ENCODE measurements around the gene CAMTA1.

CAMTA1 gene

GRCh38 chr1:7352364-7352763 is 567.1 kb downstream of the CAMTA1 start:
- DNase-seq (ENCODE audit: low read depth in 1 of 2, low spot score in 1 of 2), result no peak

- DNase-seq (ENCODE audit: low read depth in 1 of 2, low spot score in 1 of 2), result no peak
These were observed 567.7 kb downstream of the CAMTA1 start for GRCh38 chr1:7352974-7353373.

- DNase-seq (ENCODE audit: low read depth in 1 of 2, low spot score in 1 of 2), result no peak
These were observed 570.4 kb downstream of the CAMTA1 start for GRCh38 chr1:7355646-7356045.

GRCh38 chr1:7356079-7356478 is 570.8 kb downstream of the CAMTA1 start:
- DNase-seq (ENCODE audit: low read depth in 1 of 2, low spot score in 1 of 2), result no peak

- no peak for DNase-seq (ENCODE audit: low read depth in 1 of 2, low spot score in 1 of 2)
These were observed 573.2 kb downstream of the CAMTA1 start for GRCh38 chr1:7358425-7358824.

- no peak for DNase-seq (ENCODE audit: low read depth in 1 of 2, low spot score in 1 of 2)
These were observed 575.3 kb downstream of the CAMTA1 start for GRCh38 chr1:7360526-7360925.

GRCh38 chr1:7362947-7363346 is 577.7 kb downstream of the CAMTA1 start:
- DNase-seq (ENCODE audit: low read depth in 1 of 2, low spot score in 1 of 2), result no peak

- DNase-seq (ENCODE audit: low read depth in 1 of 2, low spot score in 1 of 2), result no peak
These were observed 578.2 kb downstream of the CAMTA1 start for GRCh38 chr1:7363450-7363849.

- DNase-seq (ENCODE audit: low read depth in 1 of 2, low spot score in 1 of 2), result no peak
These were observed 580.5 kb downstream of the CAMTA1 start for GRCh38 chr1:7365706-7366105.

- no peak for DNase-seq (ENCODE audit: low read depth in 1 of 2, low spot score in 1 of 2)
These were observed 581.2 kb downstream of the CAMTA1 start for GRCh38 chr1:7366286-7366954.

- no peak for DNase-seq (ENCODE audit: low read depth in 1 of 2, low spot score in 1 of 2)
These were observed 581.9 kb downstream of the CAMTA1 start for GRCh38 chr1:7366955-7367665.

- DNase-seq (ENCODE audit: low read depth in 1 of 2, low spot score in 1 of 2), result no peak
These were observed 584.6 kb downstream of the CAMTA1 start for GRCh38 chr1:7369866-7370265.

- DNase-seq (ENCODE audit: low read depth in 1 of 2, low spot score in 1 of 2), result no peak
These were observed 586.7 kb downstream of the CAMTA1 start for GRCh38 chr1:7371926-7372325.

GRCh38 chr1:7372477-7373120 is 587.3 kb downstream of the CAMTA1 start:
- DNase-seq (ENCODE audit: low read depth in 1 of 2, low spot score in 1 of 2), result no peak

- no peak for DNase-seq (ENCODE audit: low read depth in 1 of 2, low spot score in 1 of 2)
These were observed 588.0 kb downstream of the CAMTA1 start for GRCh38 chr1:7373251-7373650.

- DNase-seq (ENCODE audit: low read depth in 1 of 2, low spot score in 1 of 2), result no peak
These were observed 588.8 kb downstream of the CAMTA1 start for GRCh38 chr1:7373876-7374562.

GRCh38 chr1:7374563-7375160 is 589.4 kb downstream of the CAMTA1 start:
- no peak for DNase-seq (ENCODE audit: low read depth in 1 of 2, low spot score in 1 of 2)

- no peak for DNase-seq (ENCODE audit: low read depth in 1 of 2, low spot score in 1 of 2)
These were observed 590.1 kb downstream of the CAMTA1 start for GRCh38 chr1:7375329-7375728.

- DNase-seq (ENCODE audit: low read depth in 1 of 2, low spot score in 1 of 2), result no peak
These were observed 590.8 kb downstream of the CAMTA1 start for GRCh38 chr1:7375781-7376660.

- DNase-seq (ENCODE audit: low read depth in 1 of 2, low spot score in 1 of 2), result no peak
These were observed 591.4 kb downstream of the CAMTA1 start for GRCh38 chr1:7376676-7377075.

Measured in activated CD4-positive, alpha-beta T cell treated with anti-CD3 and anti-CD28 coated beads, Interleukin-2, amount 50 U/mL, for 24 hours (primary cell).